Osteocyte (in vitro differentiated cells): ENCODE measurements around the gene COL5A2. TPM values are rescaled to one million over a fixed set of nuclear protein-coding genes. Genes with fewer than 3 reads are reported as not detected.

Source experiments
- DNase-seq: peaks from one replicate; pipeline ENCODE4 v3.0.0; 2021; ENCODE audit warnings: mixed read lengths; ENCODE audit not compliant: unreplicated experiment; ENCODE audit errors: extremely low spot score
- H3K27ac Mint-ChIP-seq: one replicate; pipeline ENCODE4 v1.8.0; 2021; ENCODE audit warnings: mild to moderate bottlenecking, mixed read lengths; ENCODE audit not compliant: unreplicated experiment
- H3K27me3 Mint-ChIP-seq: one replicate; pipeline ENCODE4 v1.8.0; 2021; ENCODE audit warnings: mixed read lengths; ENCODE audit not compliant: unreplicated experiment
- H3K36me3 Mint-ChIP-seq: one replicate; pipeline ENCODE4 v1.8.0; 2021; ENCODE audit warnings: mixed read lengths; ENCODE audit not compliant: unreplicated experiment
- H3K4me1 Mint-ChIP-seq: one replicate; pipeline ENCODE4 v1.8.0; 2021; ENCODE audit warnings: mixed read lengths; ENCODE audit not compliant: unreplicated experiment
- H3K4me3 Mint-ChIP-seq: one replicate; pipeline ENCODE4 v1.8.0; 2021; ENCODE audit warnings: mild to moderate bottlenecking, moderate library complexity, mixed read lengths; ENCODE audit not compliant: unreplicated experiment
- H3K9me3 Mint-ChIP-seq: one replicate; pipeline ENCODE4 v1.8.0; 2021; ENCODE audit warnings: mixed read lengths; ENCODE audit not compliant: unreplicated experiment
- microRNA-seq: library from miRNA; unstranded; fragments of <30 nt; microRNA quantifications from one replicate; pipeline ENCODE4 v1.1.0, GENCODE V29; 2020; ENCODE audit not compliant: unreplicated experiment
- total RNA-seq: library from RNA; stranded (reverse); gene quantifications from 2 replicates; pipeline ENCODE4 v1.2.1, GENCODE V29; 2021
- TF ChIP-seq, protein P1 (sequence below): fragments of 200-600 bp; sonication (generic); IDR thresholded peaks from 2 replicates; pipeline ENCODE4 v1.5.0; 2021; ENCODE audit warnings: antibody characterized with exemption, mild to moderate bottlenecking, moderate library complexity

COL5A2 gene
- total RNA-seq, 1 donor from 2014 or later = 1,873 TPM

DNA sequence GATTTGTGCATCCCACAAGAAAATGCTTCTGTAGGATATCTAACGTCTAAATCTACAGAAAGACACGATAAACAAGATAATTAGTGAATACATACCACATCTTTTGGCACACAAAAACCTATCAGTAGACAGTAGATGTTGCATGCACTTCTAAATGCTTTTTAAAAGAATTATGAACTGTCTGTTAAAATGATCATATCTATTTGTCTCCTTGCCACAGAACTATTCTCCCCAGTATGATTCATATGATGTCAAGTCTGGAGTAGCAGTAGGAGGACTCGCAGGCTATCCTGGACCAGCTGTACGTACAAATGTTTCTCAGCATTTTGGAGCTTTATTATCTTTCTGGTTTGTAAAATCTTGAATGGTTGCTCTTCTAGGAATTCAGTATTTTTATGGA lies 192.7 kb downstream of the COL5A2 start:
- no peak overlapping the region for H3K4me3 Mint-ChIP-seq
- TF ChIP-seq, protein P1, sequence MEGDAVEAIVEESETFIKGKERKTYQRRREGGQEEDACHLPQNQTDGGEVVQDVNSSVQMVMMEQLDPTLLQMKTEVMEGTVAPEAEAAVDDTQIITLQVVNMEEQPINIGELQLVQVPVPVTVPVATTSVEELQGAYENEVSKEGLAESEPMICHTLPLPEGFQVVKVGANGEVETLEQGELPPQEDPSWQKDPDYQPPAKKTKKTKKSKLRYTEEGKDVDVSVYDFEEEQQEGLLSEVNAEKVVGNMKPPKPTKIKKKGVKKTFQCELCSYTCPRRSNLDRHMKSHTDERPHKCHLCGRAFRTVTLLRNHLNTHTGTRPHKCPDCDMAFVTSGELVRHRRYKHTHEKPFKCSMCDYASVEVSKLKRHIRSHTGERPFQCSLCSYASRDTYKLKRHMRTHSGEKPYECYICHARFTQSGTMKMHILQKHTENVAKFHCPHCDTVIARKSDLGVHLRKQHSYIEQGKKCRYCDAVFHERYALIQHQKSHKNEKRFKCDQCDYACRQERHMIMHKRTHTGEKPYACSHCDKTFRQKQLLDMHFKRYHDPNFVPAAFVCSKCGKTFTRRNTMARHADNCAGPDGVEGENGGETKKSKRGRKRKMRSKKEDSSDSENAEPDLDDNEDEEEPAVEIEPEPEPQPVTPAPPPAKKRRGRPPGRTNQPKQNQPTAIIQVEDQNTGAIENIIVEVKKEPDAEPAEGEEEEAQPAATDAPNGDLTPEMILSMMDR = no peak

DNA sequence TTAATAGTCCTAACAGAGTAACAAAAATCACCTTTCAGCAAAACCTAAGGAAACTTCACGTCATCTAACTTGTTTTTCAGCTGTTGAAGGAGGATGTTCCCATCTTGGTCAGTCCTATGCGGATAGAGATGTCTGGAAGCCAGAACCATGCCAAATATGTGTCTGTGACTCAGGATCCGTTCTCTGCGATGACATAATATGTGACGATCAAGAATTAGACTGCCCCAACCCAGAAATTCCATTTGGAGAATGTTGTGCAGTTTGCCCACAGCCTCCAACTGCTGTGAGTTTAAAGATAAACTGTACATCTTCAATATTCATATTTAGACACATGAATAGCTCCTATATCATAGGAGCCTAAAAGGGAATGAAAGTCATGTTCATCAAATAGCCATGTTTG lies 194.9 kb downstream of the COL5A2 start:
- Mint-ChIP-seq H3K36me3 (peaks cover 58% of the 10 kb centered on the region), H3K27me3 (no peaks in the 10 kb centered on the region), H3K9me3 (no peaks in the 10 kb centered on the region), H3K4me3 (no peak overlapping the region), H3K4me1 (peaks cover 73% of the 10 kb centered on the region), H3K27ac (peak overlapping the region; percentile 93)
- TF ChIP-seq, protein P1 = no peak
- no peak for DNase-seq

More for the DNA sequence above, 192.7 kb downstream of the COL5A2 start:
- Mint-ChIP-seq H3K27me3 (no peaks in the 10 kb centered on the region), H3K9me3 (no peaks in the 10 kb centered on the region), H3K27ac (peak overlapping the region; percentile 78), H3K36me3 (peaks cover 69% of the 10 kb centered on the region), H3K4me1 (peaks cover 64% of the 10 kb centered on the region)
- no peak for DNase-seq

DNA sequence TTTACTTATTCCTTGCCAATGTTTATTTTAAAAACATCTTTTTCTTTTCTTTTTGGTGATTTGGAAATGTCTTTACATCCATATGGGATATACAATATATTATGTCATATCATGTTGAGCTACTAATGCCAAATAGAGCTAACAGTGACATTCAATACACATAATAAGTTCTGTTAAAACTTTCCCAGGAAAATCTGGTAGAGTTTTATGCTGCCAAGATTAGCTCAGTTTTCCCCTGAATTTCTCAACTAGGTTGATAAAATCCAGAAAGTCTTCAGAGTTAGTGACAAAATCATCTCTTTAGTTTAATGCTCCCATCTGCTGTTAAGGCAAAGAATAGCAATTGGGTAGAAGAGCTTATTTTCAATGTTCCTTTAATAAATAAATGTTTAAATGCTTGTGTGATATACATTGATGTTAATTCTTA lies 195.5 kb downstream of the COL5A2 start:
- H3K9me3 Mint-ChIP-seq = no peaks in the 10 kb centered on the region
- TF ChIP-seq, protein P1 = peak; percentile 51
- H3K27ac Mint-ChIP-seq = peak overlapping the region; percentile 93
- no peak for DNase-seq
- H3K36me3 Mint-ChIP-seq = peaks cover 53% of the 10 kb centered on the region
- H3K4me3 Mint-ChIP-seq = peak overlapping the region; percentile 44
- H3K4me1 Mint-ChIP-seq = peaks cover 75% of the 10 kb centered on the region
- H3K27me3 Mint-ChIP-seq = no peaks in the 10 kb centered on the region

DNA sequence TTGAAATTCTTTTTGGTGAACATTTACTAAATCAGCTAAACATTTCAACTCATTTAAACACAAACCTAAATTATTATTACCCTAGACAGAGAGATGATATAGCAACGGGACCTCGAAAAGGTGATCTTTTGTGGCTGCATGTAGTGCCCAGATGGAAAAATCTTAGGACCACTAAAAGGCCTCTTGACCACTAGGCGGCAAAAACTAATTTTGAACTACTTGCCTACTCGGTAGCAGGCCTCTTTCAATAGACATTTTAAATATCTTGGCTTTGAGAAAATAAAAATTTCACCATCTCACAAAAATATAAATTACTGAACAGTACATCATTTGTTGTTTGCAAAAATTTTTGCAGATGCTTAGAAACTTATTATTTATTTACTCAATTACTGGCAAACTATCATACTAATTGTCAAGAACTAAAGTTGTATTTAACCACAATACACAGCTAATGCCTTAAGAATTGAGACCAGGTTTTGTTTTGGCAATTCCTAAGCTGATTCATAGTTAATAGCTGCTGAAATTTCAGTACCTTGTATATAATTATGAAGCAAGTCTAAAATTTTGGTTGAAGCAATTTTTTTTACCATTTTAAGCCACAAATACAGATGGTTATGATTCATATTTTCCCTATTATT lies 196.0 kb downstream of the COL5A2 start:
- H3K9me3 Mint-ChIP-seq = no peaks in the 10 kb centered on the region
- H3K36me3 Mint-ChIP-seq = peaks cover 59% of the 10 kb centered on the region
- TF ChIP-seq, protein P1 = peak; percentile 57
- no peak for DNase-seq
- H3K27me3 Mint-ChIP-seq = no peaks in the 10 kb centered on the region
- H3K4me1 Mint-ChIP-seq = peaks cover 80% of the 10 kb centered on the region
- H3K4me3 Mint-ChIP-seq = peak overlapping the region; percentile 44
- peak overlapping the region; percentile 93 for H3K27ac Mint-ChIP-seq

Small RNA genes within 50 kb of the gene (microRNA-seq; reads per million reads assigned to microRNA genes)
- 21.9 reads per million, percentile 32 among the genes with 10 or more reads in this experiment for gene MIR3129
- gene MIR3606 = 2.2 reads per million

Other genes with a start within 250 kb of the COL5A2 start
- gene COL3A1, start 205.4 kb downstream of the COL5A2 start, total RNA-seq = 7,546 and 8,171 TPM in 2 replicates